BE2C (cell line): Measurements from ENCODE around the gene GMEB1.
"Not testable (repeated sequence)": the region's sequence is repeated elsewhere in the genome, so short reads cannot be mapped to it uniquely, and the experiment has no call there.

ENCODE experiments used
- DNase-seq: peaks from one replicate; pipeline ENCODE4 v3.0.0-alpha.2; 2020
- H3K27me3 ChIP-seq: fragments of 250-450 bp; sonication (Bioruptor Pico); 2 replicates; pipeline ENCODE4 v1.5.1; 2020; ENCODE audit warnings: mild to moderate bottlenecking
- H3K36me3 ChIP-seq: fragments of 250-450 bp; sonication (Bioruptor Pico); 2 replicates; pipeline ENCODE4 v1.5.1; 2020; ENCODE audit warnings: mild to moderate bottlenecking
- H3K4me1 ChIP-seq: fragments of 250-450 bp; sonication (Bioruptor Pico); 2 replicates; pipeline ENCODE4 v1.5.1; 2020
- H3K4me3 ChIP-seq: 2 replicates; pipeline ENCODE4 v1.5.1; 2011; ENCODE audit warnings: low read depth, low read length
- H3K9me3 ChIP-seq: fragments of 250-450 bp; sonication (Bioruptor Pico); 2 replicates; pipeline ENCODE4 v1.5.1; 2020
- TF ChIP-seq, protein P1 (sequence below): IDR thresholded peaks from 2 replicates; pipeline ENCODE4 v1.5.1; 2012; ENCODE audit warnings: mild to moderate bottlenecking, low read depth, low read length

The GMEB1 gene

DNA sequence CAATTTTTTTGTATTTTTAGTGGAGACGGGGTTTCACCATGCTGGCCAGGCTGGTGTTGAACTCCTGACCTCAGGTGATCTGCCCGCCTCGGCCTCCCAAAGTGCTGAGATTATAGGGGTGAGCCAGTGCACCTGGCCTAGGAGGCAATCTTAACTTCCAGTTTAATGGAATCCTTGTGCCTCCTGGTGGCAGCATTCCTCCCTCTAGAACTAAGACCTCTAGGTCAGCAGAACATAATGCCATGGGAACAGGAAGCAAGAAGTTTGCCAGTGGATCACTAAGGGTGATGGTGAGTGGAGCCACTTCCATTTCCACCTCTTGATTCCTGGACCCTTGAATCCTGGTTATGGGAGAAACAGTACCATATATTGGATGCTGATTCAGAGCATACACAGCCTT lies 14.7 kb upstream of the GMEB1 start:
- TF ChIP-seq, protein P1, sequence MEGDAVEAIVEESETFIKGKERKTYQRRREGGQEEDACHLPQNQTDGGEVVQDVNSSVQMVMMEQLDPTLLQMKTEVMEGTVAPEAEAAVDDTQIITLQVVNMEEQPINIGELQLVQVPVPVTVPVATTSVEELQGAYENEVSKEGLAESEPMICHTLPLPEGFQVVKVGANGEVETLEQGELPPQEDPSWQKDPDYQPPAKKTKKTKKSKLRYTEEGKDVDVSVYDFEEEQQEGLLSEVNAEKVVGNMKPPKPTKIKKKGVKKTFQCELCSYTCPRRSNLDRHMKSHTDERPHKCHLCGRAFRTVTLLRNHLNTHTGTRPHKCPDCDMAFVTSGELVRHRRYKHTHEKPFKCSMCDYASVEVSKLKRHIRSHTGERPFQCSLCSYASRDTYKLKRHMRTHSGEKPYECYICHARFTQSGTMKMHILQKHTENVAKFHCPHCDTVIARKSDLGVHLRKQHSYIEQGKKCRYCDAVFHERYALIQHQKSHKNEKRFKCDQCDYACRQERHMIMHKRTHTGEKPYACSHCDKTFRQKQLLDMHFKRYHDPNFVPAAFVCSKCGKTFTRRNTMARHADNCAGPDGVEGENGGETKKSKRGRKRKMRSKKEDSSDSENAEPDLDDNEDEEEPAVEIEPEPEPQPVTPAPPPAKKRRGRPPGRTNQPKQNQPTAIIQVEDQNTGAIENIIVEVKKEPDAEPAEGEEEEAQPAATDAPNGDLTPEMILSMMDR, result peak; percentile 32
- not testable (repeated sequence) for H3K4me1 ChIP-seq, H3K36me3 ChIP-seq, H3K4me3 ChIP-seq, H3K27me3 ChIP-seq, H3K9me3 ChIP-seq, DNase-seq

DNA sequence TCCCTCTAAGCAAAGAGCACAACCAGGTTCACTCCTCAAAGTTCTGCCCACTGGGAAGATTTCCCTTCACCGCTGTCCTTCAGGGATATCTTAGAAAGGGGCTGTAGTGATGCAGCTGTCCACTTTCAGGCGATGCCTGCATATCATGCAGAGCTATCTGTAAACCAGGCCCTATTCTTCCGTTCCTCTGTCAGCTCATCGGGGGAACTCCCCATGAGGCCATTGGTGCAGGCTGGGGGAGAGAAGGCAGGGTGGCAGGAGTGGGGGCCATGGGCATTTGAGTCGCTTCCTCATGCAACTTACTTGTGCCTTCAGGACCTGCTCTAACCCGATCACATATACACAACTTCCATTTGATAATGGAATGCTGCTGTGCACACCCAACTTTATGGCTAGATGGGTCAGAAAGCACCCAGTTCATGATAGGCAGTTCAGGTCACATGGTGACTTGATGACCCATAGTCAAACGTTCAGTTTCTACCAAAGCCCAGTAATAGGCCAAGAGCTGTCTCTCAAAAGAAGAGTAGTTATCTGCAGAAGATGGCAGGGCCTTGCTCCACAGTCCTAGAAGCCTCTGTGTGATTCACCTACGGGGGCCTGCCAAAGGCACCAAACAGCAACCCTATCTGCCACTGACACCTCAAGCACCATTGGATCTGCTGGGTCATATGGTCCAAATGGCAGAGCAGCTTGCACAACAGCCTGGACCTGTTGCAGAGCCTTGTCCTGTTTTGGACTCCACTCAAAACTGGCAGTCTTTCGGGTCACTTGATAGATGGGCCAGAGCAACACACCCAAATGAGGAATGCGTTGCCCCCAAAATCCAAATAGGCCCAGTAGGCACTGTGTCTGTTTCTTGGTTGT lies 12.9 kb upstream of the GMEB1 start:
- not testable (repeated sequence) for H3K36me3 ChIP-seq, H3K27me3 ChIP-seq, DNase-seq, H3K4me1 ChIP-seq, H3K9me3 ChIP-seq, H3K4me3 ChIP-seq

GRCh38 chr1:28656335-28656734 lies 12.2 kb upstream of the GMEB1 start:
- H3K9me3 ChIP-seq, result no peaks in the 10 kb centered on the region
- no peak overlapping the region for H3K4me3 ChIP-seq
- TF ChIP-seq, protein P1, result no peak
- H3K27me3 ChIP-seq, result no peaks in the 10 kb centered on the region
- H3K36me3 ChIP-seq, result no peaks in the 10 kb centered on the region
- no peaks in the 10 kb centered on the region for H3K4me1 ChIP-seq
- DNase-seq, result no peak

- no peaks in the 10 kb centered on the region for H3K4me1 ChIP-seq
- no peak overlapping the region for H3K4me3 ChIP-seq
- H3K27me3 ChIP-seq, result no peaks in the 10 kb centered on the region
- no peaks in the 10 kb centered on the region for H3K9me3 ChIP-seq
- no peaks in the 10 kb centered on the region for H3K36me3 ChIP-seq
- TF ChIP-seq, protein P1, result no peak
- no peak for DNase-seq
These were observed 4.6 kb upstream of the GMEB1 start for GRCh38 chr1:28663871-28664470.

- H3K9me3 ChIP-seq, result no peaks in the 10 kb centered on the region
- no peaks in the 10 kb centered on the region for H3K36me3 ChIP-seq
- TF ChIP-seq, protein P1, result no peak
- no peak overlapping the region for H3K4me3 ChIP-seq
- no peaks in the 10 kb centered on the region for H3K27me3 ChIP-seq
- H3K4me1 ChIP-seq, result no peaks in the 10 kb centered on the region
- DNase-seq, result no peak
These were observed 1.8 kb upstream of the GMEB1 start for GRCh38 chr1:28666806-28667205.

DNA sequence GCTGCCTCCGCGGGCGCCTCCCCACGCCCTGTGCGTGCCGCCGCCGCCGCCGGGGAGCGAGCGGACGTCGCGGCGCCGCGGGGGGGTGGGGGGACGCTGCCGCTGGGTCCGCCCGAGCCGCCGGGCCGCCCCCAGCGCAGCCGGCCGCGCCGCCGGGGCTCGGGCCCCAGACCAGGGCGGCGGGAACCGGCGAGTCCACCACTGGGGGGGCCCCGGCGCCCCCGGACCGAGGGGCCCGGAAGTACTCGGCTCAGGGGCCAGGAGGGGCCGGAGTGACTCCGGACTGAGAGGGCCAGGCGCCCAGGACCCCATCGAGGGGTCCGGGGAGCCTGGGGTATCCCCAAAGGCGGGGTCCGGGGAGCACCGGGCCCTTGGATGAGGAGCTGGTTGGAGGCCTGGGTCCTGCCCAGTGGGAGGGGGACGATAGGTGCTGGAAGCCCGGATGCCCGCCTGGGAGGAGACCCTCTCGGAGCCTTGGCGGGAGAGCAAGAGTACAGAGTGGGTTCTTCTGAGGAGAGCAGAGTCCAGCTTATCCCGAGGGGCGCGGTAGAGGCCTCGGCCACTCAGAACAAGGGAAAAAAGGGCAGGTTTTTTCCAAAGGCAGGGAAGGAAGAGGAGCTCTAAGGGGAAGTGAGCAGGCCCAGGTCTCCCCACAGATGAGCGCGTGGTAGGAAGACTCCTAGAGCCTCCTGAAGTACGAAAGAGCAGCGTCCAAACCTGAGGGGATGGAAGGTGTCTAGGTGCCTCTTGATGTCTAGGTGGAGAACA lies 556 bp downstream of the GMEB1 start:
- Histone ChIP-seq H3K4me1 (no peaks in the 10 kb centered on the region), H3K9me3 (no peaks in the 10 kb centered on the region)
- TF ChIP-seq, protein P1, result no peak

More for the DNA sequence above, 556 bp downstream of the GMEB1 start:
- DNase-seq, result peak; percentile 40
- no peaks in the 10 kb centered on the region for H3K36me3 ChIP-seq
- no peaks in the 10 kb centered on the region for H3K27me3 ChIP-seq
- peak overlapping the region; percentile 73 for H3K4me3 ChIP-seq
